Cortex of kidney (tissue), 1 donor: ENCODE measurements around the gene HSF2BP.
"Not testable (repeated sequence)": the region's sequence is repeated elsewhere in the genome, so short reads cannot be mapped to it uniquely, and the experiment has no call there.

Experiments
- DNase-seq: peaks from one replicate; lab custom pipeline; 2025; lab: John Stamatoyannopoulos, UW

The HSF2BP gene

DNA sequence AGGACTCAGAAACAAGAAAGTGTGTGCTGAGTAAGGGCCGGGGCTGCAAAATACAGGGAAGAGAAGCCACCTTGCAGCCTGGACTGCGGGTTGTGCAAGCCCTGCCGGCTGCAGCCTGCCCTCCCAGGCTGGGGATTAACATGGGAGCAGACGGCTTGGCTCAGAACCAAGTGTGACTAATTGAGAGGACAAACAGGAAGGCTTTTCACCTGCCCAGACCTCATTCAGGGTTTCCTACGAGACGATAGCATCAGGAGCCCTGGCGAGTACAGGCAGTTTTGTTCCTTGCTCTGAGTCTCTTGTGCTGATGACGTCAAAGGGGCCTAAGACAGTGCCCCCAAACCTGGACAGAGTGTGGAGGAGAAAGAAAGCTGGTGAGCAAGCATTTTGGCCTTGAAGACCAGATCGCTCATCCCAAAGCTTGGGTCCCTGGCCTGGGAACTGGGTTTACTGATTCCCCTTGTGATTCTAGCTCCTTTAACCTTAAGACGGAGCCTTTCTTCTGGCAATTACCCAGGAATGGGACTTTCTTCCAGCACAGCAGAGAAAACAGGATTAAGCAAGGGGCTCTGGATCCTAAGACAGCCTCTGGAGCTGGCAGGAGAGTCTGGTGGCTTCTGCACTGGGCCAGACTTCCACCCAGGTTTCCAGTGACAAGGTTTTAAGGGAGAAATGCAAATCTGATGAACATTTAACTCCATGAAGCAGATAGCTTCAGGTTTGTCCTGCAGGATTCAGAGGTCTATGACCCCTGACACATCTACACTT is 142.2 kb downstream of the HSF2BP start:
- not testable (repeated sequence) for DNase-seq

DNA sequence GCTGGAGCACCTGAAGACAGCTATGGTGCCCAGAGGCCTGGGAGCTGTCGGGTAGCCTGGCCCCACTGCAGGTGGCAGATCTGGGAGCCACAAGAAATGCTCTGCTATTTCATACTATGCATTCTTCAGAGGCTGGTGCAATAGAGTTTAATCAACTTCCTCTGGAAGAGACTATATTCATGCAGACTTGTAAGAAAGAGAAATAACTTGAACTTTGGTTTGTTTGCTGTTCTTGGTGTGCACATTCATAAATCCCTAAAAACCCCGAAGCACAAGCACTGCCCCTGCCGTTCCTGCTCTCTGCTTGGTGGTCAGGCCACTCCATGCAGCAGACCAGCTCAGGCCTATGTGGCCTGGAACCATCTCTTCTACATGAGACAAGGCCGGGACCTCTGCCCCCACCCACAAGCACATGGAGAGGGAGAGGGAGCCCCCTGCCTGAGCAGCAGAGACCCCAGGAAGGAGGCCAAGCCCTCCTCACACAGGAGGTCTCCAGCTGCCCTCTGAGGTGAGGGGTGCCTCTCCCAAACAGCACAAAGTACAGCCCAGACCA is 142.9 kb downstream of the HSF2BP start:
- DNase-seq, result not testable (repeated sequence)

DNA sequence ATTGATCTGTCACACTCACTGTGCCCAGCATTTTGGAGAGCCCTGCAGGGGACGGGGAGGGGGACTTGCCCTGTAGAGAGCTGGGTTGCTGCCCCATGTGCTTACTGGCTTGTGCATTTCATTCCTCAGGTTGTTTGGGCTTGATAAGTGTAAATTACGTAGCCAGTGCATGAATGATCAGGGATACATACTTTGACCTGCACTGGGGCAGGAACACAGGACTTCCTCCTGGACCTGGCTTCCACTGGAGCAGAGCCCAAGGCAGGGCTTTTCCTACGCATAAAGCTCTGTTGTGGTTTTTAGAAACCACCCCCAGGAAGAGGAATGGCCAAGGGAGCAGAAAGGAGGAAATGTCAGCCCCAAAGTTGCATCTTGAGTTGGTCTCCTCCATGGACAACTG is 144.5 kb downstream of the HSF2BP start:
- DNase-seq, result not testable (repeated sequence)

DNA sequence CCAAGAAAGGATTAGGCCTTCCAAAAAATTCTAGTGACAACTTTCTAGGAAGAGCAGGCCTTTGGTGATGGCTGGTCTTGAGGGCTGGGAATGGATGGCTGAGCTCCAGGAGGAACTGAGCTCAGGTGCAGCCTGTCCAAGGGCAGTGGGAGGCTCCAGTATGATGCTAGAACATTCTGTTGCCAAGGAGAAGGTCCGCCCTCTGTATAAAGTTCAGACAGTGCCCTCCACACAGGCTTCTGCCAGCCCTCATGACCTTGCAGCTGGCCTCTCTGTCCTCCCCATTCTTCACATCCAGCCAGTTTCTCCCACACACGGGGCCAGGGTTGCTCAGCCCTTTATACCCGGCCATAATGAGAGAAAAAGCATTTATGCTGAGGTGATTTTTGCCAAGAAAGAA is 146.3 kb downstream of the HSF2BP start:
- not testable (repeated sequence) for DNase-seq

DNA sequence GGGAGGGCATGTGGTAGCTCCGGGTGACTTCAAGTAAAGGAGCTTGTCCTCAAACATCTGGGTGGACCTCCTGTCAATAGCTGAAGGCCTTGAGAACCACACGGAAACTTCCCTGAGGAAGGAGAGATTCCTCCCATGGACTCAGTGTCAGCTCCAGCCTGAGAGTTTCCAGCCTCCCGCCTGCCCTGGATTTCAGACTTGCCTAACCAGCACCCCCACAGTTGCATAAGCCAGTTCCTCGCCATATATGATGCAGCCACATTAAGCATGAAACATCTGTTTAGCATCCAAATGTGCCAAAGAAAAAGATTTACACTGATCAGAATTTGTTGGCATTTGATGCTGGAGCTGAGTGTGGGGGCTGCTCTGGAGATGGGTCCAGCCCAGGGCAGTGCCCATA is 148.1 kb downstream of the HSF2BP start:
- DNase-seq, result not testable (repeated sequence)

DNA sequence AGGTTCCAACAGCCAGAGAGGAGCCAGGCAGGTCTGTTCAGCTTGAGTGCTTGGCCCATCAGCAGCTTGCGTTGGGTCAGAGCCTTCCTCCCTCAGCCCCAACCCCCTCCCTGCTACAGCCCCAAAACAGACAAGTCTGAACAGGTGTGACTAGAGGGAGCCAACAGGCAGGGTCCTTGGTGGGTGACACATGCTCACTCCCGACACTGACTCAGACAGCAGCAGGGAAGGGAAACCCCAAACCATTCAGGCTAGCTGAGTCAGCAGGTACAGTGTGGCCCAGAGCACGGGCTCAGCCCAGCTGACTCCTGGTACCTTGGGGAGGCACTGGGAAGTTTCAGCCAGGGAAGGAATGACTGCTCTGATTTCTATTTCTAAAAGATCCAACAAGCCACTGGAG is 148.6 kb downstream of the HSF2BP start:
- DNase-seq, result not testable (repeated sequence)

DNA sequence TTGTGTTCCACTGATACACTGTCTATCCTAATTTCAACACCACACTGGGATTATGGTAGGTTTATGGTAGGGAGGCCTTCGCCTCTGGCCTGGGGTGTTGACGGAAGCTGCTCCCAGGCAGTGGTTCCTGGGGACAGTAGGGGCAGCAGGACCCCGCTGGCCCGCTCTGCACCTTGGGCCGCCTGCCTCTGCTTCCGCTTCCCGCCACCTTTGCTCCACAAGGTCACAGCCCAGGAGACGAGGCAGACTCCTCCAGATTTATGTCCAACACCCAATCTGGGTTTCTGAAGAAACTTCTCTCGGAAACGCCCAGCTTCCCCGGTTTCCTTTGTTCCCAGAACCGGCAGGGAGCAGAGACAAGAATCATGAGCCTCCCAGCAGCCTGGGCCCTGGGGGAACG is 155.4 kb downstream of the HSF2BP start:
- DNase-seq, result not testable (repeated sequence)

DNA sequence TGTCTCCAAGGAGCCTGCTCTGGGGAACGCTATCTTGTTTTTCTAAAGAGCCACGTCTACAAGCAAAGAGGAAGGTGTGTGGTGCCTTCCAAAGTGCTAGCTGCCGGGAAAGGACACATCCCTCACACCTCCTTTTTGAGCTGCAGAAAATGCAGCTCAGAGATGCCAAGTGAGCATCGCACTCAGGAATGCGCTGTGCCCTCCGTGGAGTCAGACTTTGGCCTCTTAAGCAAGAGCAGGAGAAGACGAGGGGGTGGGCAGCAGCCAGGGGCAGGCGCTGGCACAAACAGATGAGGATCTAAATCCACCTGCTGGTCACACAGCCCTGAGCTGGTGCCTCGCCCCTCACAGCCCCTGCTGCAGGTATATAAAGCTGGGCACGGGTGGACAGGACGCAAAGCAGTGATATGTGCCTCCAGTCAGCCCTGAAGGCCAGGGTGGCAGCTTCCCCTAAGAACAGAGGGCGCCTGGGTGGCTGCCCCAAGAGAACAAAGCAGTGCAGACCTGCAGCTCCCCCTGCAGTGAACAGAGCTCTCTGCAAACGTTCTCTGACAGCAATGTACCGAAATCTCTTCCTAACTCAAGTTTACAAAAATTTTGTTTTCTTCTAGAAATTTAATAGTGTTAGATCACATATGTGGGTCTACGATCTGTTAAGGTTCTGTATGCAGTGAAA is 156.1 kb downstream of the HSF2BP start:
- DNase-seq, result not testable (repeated sequence)

DNA sequence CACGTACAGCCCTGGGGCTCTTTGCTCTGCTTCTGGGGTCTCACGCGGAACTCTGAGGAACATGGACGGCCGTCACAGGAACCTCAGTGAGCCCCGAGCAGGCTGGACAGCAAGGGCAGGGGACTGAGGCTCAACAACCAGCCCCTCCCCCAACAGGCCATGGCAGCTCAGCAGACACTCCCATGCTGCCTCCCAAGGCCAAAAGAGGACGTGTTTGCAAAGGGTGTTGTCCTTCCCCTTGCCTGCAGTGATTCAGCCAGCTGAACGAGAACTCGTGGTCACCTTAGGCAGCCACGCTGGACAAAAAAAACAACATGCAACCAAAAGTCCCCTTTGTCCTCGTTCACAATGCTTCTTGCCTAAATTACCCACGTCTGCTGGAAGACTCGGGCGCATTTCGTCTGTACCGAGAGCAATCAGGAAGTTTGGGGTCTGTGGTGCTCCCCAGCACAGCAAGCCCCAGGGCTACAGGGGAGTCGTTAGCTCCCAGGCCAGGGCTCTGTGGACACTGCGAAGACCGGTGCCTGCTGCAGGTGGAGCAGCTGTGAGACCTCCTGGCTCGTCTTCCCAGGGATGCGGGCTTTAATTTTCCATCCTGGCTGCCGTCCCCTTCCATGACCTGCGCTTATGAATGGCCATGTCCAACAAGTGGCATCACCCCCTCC is 156.7 kb downstream of the HSF2BP start:
- not testable (repeated sequence) for DNase-seq

DNA sequence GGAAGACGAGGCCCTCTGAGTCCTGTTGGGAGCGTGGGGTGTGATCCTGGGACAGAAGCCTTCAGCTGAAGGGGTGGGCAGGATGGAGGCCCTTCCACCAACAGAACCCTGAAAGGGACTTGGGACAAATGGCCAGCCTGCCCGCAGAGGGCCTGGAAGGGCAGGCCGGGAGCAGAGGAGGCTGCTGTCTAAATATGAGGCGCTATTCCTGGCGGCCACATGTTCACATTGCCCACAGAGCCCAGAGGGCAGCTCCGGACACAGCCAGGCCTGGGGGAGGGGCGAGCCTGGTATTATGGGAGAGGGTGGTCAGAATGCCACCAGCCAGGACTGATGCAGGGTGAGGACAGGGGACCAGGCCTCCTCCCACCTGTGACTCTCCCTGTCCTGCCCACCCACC is 160.4 kb downstream of the HSF2BP start:
- not testable (repeated sequence) for DNase-seq

DNA sequence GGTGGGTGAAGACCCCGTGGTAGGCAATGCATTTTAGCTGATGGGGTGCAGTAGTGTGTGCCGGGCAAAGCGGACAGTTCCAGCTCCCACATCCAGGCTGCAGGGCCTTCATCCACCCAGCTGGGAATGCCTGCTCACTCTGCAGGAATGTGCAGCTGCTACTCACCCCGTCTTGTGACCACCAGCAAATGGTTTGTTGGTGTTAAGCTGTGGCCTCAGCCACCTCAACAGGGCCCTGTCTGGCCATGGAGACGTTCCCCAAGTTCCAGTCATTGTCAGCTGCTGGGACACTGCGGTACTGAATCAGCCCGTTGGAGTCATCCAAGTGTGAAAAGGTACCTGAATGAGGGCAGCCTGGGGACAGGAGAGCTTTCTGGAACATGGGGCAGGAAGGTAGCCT is 161.2 kb downstream of the HSF2BP start:
- not testable (repeated sequence) for DNase-seq

DNA sequence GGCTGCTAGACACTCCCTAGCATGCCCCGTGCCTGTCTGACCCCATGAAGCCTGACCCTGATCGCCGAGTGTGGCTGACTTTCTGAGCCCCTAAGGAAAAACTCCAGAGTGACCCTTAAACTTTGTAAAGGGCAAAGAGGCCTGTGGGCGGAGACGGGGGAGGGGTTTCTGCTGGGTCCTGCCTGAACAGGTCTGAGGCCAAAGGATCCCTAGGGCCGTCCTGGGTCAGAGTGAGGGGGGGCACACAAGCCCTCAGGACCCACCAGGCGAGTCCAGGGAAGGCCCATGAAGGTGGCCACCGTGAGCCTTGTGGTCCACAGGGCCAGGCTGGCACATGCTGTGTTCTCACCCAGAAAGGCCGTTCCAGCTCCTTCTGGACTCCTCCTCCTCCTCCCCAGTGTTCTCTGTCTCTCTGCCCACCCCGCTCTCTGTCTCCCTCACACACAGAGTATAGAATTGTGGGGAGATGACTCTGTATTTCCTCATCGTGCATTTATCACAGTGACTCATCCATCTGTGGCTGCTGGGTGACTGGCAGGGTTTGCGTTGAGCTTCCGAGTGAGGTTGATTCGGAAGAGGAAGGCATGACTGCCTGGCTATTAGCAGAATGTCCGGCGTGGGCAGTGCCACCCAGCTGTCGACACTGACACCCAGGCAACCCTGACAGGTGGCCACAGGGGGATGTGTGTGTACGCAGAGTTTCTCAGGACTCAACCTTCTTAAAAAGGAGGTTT is 164.8 kb downstream of the HSF2BP start:
- not testable (repeated sequence) for DNase-seq

DNA sequence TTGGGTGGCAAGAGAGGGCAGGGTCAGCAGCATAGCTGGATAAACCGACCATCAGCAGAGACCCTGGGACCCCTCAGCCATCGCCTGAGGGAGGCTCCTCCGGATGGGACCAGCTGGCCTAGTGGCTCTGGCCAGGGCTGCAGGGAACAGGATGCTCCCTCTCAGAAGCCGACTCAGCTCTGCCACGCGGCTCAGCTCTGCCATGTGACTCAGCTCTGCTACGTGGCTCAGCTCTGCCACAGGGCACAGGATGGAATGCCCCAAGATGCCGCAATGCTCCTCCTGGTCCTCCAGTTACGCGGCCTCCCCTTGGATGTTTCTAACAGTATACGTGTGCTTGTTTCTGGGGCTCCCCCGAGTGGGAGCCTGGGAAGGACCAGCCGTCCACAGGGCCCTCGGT is 165.8 kb downstream of the HSF2BP start:
- not testable (repeated sequence) for DNase-seq

DNA sequence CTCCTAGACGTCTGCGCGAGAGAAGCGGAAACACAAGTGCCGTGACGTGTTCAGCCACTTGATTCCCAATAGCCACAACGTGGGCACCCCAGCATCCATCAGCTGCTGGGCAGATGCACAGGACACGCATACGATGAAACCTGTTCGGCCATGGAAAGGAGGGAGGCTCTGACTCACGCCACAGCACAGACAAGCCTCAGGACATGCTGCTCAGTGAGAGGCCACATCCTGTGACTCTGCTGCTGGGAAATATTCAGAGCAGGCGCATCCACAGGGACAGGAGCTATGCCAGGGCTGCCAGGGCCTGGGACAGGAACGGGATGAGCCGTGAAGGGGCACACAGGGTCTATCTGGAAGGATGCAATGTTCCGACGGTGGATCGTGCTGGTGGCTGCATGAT is 171.1 kb downstream of the HSF2BP start:
- DNase-seq, result not testable (repeated sequence)

DNA sequence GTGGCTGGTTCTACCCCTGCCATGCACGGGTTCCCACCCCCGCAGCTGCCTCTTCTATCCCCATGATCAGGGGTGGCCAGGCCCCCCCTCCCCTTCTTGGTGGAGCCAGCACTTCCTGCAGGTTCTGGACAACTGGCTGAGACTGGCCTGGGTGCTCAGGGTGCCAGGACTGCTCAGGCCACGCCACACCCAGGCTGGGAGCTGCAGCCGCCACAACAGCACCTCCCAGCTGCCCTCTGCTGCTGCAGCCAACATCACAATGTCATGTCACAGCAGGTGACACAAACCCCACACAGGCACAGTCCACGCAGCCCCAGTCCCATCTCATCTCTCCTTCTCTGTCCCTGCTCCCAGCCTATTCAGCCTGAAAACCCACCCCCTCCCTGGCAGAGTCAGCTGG is 173.2 kb downstream of the HSF2BP start:
- DNase-seq, result not testable (repeated sequence)

DNA sequence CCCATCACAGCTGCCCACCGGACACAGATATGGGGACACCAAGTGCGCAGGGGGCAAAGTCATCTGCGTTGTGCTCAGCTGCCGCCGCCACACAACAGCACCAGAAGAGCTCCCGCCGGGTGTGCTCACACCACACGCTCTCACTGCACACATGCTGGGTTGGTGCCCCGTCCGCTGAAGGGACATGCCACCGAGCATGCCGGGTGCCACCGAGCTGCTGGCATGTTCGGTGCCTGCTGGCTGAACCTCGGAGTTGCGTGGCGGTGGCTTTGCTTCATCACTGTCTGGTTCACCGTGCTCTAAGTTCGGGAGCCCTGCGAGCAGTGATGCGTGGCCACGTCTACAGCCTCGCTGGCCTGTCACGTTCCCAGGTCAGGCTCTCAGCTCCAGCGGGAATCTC is 174.3 kb downstream of the HSF2BP start:
- DNase-seq, result not testable (repeated sequence)

DNA sequence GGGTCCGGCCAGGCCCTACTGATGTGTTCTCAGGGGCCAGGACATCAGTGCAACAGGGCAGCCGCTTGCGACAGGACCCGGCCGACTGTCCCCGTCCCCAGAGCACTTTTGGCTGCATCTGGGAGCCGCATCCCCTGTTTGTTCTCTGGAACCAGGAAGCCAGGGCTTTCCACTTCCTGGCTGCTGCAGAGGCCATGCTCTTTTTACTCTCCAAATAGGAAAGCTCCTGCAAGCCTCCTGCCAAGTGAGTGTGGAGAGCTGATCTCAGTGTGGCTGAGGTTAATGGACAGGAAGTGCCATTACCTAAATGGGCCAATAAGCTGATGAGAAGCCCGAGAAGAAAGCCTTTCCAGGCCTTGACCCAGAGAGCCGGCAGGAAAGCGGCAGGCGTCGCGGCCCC is 180.1 kb downstream of the HSF2BP start:
- not testable (repeated sequence) for DNase-seq
